Left colon (tissue), 2 donors: ENCODE data around the gene NLGN4X. TPM values are rescaled to one million over a fixed set of nuclear protein-coding genes. Genes with fewer than 3 reads are reported as not detected.

Source experiments
- ATAC-seq: fragments of 200-7000 bp; cut with Tn5 transposase; one replicate; pipeline ENCODE4 v1.9.1; 2020; ENCODE audit warnings: mild to moderate bottlenecking, moderate library complexity
- DNase-seq, 2 donors: peaks; one replicate each; pipeline ENCODE4 v3.0.0-alpha.2; 2020
- intact Hi-C, 2 donors: fragments of 100-400 bp; cut with DNase I in 1 of 2; cut with micrococcal nuclease in 1 of 2; formaldehyde crosslinking; loops; one replicate each; pipeline versions ENCODE4 v1.11.2 to v1.14.0; 2022; cut with DNase I, micrococcal nuclease
- total RNA-seq, 2 donors: library from RNA; stranded (reverse); fragmentation: NEBNext Ultra II Directional; extraction: Animal tissue kit (Norgen Biotek cat#: 25700); gene quantifications; one replicate each; pipeline ENCODE4 v1.2.1, GENCODE V29; 2021
- donor health status: DM: no; HTN: no; CAD: no.
- donor health status: DM: yes; HTN: yes; CAD: no.

Gene NLGN4X
- total RNA-seq, 2 donors from 2014 or later = 1.7 to 1.8 TPM

DNA sequence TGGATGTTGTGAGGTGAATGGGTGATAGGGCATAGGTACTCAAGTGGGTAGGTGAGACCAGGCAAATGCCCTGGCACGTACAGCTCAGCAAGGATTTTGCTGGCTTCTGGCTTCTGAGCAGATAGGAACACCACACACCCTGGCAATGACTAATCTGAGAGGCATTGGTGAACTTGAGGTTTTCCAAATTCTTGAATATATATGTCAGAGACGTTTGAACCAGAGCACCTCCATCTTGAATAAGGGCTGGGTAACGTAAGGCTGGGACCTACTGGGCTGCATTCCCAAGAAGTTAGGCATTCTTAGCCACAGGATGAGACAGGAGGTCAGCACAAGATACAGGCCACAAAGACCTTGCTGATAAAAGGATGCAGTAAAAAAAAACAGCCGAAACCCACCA is 204.5 kb downstream of the NLGN4X start:
- intact Hi-C loops = no loop called here
- DNase-seq (no peak), ATAC-seq (no peak)

GRCh38 chrX:6021316-6022091 is 207.2 kb downstream of the NLGN4X start:
- intact Hi-C loops = no loop called here
- no peak for ATAC-seq
- peak in 1 of 2 donors; percentile 14 for DNase-seq

DNA sequence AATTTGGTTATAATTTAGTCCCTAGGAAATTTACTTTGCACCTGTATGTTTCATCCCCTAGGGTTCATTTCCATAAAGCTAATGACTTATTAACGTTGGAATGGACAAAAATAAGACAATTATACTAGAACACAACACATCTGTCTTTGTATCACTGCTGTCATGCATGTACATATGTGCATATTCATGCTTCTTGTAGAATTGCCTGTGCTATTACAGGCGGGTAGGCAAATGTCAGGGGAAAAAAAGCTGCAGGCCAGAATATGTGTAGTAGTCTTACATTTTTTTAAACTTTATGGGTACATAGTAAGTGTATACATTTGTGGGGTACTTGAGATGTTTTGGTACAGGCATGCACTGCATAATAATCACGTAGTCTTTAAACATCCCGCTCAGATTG is 209.6 kb downstream of the NLGN4X start:
- intact Hi-C loops = no loop called here
- no peak for DNase-seq
- ATAC-seq = no peak

GRCh38 chrX:6015423-6015822 is 213.2 kb downstream of the NLGN4X start:
- intact Hi-C loops = no loop called here
- ATAC-seq (no peak), DNase-seq (no peak)

DNA sequence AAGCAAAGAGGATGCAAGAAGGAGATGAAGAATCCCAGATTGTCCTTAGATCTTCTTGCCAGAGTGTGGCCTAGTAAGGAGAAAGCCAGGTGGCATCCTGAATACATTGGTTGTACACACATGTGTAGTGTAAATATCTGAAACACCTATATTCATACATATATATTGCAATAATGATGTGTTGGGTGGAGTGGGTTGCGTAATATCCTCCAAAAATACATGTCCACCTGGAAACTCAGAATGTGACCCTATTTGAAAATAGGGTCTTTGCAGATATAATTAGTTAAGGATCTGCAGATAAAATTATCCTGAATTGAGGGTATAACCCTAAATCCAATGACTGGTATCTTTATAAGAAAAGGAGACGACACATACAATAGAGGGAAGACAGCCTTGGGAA is 216.3 kb downstream of the NLGN4X start:
- intact Hi-C loops = no loop called here
- no peak for ATAC-seq
- no peak for DNase-seq

GRCh38 chrX:6005856-6006255 is 222.8 kb downstream of the NLGN4X start:
- ATAC-seq (no peak), DNase-seq (no peak)
- intact Hi-C loops = no loop called here

DNA sequence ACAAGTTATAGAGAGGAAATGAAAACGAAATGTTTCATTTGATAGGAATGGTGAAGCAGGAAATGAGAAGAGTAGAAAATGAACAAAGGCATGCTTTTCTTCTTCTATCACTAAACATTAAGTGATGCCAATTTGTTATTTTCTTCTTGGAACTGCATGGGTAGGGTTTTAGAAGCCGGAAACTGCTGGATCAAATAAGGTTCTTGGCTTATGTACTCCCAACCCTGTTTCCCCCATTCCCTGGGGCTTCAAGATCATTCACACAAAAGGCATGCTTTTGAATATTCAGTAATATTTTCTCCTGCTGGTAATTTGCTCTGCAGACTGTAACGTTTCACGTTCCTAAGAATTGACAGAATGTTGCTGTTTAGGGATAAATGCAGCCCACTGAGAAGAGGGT is 224.1 kb downstream of the NLGN4X start:
- no peak for ATAC-seq
- intact Hi-C loops = no loop called here

DNA sequence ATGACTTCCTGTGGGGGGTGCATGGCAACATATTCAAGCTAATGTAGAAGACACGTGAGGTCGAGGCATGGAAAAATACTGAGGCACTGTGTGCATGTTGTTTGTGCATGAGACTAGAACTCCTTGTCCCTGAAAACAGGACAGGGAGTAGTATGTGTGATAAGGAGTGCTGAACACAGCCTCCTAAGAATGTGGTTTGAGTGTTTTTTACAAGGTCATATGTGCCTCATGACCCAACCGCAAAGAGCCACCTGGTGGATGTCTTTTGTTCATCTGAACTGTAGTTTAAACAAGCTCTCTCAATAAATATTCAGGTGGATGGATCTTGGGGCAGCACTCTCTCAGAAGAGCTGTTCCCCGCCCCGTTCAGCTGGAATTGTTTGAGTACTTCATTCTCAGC is 226.6 kb downstream of the NLGN4X start:
- no peak for DNase-seq
- intact Hi-C loops = no loop called here
- ATAC-seq = no peak

More for the DNA sequence above, 224.1 kb downstream of the NLGN4X start:
- DNase-seq = no peak

GRCh38 chrX:5998901-5999300 is 229.8 kb downstream of the NLGN4X start:
- intact Hi-C loops = no loop called here
- ATAC-seq (no peak), DNase-seq (no peak)

DNA sequence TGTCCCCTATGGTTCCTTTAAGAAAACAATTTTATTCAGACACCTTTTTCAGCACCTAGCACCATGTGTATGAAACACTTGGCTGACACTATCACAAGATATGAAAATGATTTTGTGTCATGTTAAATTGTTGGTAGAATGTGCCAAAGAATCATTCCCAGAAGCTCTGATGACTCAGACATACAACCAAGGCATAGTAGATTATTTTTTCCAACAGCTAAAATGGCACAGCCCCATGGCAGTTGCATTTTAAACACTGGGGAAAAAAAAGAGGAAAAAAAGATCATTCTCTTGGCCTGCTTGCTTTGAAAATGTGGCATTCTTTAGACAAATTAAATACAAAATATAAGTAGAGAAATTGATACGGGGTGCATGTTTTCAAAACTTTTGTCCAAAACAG is 230.2 kb downstream of the NLGN4X start:
- ATAC-seq = no peak
- intact Hi-C loops = no loop called here
- no peak for DNase-seq

- ATAC-seq (no peak), DNase-seq (no peak)
- intact Hi-C loops = no loop called here
Measured at GRCh38 chrX:5991393-5991792, 237.3 kb downstream of the NLGN4X start.

- intact Hi-C loops = no loop called here
- no peak for ATAC-seq
- DNase-seq = no peak
Measured at GRCh38 chrX:5979338-5979737, 249.3 kb downstream of the NLGN4X start.

DNA sequence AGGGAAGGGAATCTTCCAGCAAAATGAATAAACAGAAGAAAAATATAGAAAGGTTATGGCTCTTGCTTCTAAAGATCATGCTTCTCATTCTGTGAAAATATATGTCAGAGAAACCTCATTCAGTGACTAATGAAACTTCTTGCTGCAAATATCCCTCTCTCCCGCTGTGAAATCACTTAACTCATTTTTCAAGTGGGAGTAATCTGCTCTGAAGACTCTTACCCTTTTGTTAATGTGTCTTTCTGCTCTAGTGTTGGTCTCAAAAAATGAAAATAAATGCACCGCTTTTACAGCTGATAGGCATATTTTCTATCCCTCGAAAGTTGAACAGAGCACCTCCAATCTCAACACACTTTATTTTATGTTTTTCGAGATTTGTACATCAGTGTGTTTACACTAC is 252.3 kb downstream of the NLGN4X start:
- DNase-seq (no peak), ATAC-seq (no peak)
- intact Hi-C loops = no loop called here

GRCh38 chrX:5971300-5971699 is 257.4 kb downstream of the NLGN4X start:
- intact Hi-C loops = no loop called here
- DNase-seq = no peak
- ATAC-seq = no peak

GRCh38 chrX:5965406-5965805 is 263.3 kb downstream of the NLGN4X start:
- intact Hi-C loops = no loop called here
- ATAC-seq (no peak), DNase-seq (no peak)

DNA sequence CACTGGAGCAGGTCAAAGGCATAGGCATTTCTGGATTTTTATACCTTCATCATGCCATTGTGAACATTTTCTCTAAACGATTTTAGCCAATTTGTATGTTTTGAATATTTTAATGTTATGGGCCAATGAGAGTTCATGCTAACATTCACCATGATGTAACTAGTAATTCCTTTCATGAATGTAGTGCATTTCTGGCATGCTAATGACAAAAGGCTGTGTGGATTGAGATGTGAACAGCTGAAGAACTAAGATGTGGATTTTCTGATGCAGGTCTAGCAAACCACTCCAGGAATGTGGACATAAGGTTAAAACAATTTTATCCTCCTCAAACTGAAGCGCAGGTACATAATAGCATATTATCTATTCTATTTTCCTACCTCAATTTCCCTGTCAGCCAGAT is 269.4 kb downstream of the NLGN4X start:
- intact Hi-C loops = no loop called here
- ATAC-seq (no peak), DNase-seq (no peak)

- ATAC-seq (no peak), DNase-seq (no peak)
- intact Hi-C loops = no loop called here
Measured at GRCh38 chrX:5958523-5958922, 270.1 kb downstream of the NLGN4X start.

- DNase-seq (no peak), ATAC-seq (no peak)
Measured at GRCh38 chrX:5957506-5957905, 271.2 kb downstream of the NLGN4X start.

DNA sequence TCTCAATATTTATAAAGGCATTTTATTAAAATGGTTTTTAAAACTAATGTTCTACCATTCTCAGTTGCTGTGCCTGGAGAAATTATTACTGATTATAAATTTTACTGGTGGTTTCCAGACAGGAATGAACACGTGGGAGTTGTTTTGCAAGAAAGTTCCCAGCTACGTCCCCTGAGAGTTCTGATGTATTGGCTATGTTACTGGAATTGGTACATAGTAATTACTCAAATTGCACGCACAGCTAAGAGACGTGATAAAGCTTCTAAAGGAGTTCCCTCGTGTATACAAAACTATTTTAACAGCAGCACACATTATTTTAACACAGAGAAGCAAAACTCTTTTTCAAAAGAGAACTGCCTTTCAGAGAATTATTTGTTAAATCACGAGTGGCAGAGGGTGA is 292.2 kb downstream of the NLGN4X start:
- ATAC-seq (no peak), DNase-seq (no peak)
- intact Hi-C loops = no loop called here

More at GRCh38 chrX:5957506-5957905, 271.2 kb downstream of the NLGN4X start:
- intact Hi-C loops = no loop called here

- intact Hi-C loops = no loop called here
- no peak for DNase-seq
- ATAC-seq = no peak
Measured at GRCh38 chrX:5928224-5928623, 300.4 kb downstream of the NLGN4X start.

- ATAC-seq (no peak), DNase-seq (no peak)
- intact Hi-C loops = no loop called here
Measured at GRCh38 chrX:5916945-5917344, 311.7 kb downstream of the NLGN4X start.
